CD4-positive, CD25-positive, alpha-beta regulatory T cell (primary cell): Measurements from ENCODE around the gene GNAT1. TPM values are rescaled to one million over a fixed set of nuclear protein-coding genes. Genes with fewer than 3 reads are reported as not detected.

Experiments used
- ATAC-seq, 2 donors: fragments of 150-1000 bp; cut with Tn5 transposase; one replicate each; pipeline ENCODE4 v1.10.0; 2021; ENCODE audit warnings: low read depth in 2 of 2, moderate number of reproducible peaks in 2 of 2, moderate library complexity in 1 of 2
- DNase-seq, 3 donors: peaks; one replicate each; pipeline versions ENCODE4 v3.0.0 to v3.0.0-alpha.2; 2012 to 2022; ENCODE audit warnings: mixed read lengths in 1 of 3
- H3K27ac ChIP-seq: one replicate; pipeline ENCODE4 v1.7.0; 2013; ENCODE audit warnings: mild to moderate bottlenecking, low read length; ENCODE audit not compliant: insufficient read depth, poor library complexity, severe bottlenecking
- H3K27me3 ChIP-seq: one replicate; pipeline ENCODE4 v1.7.0; 2013; ENCODE audit warnings: low read length; ENCODE audit not compliant: control insufficient read depth, insufficient read depth
- H3K36me3 ChIP-seq: one replicate; pipeline ENCODE4 v1.7.0; 2013; ENCODE audit warnings: mild to moderate bottlenecking, low read length, moderate library complexity; ENCODE audit not compliant: control insufficient read depth, insufficient read depth
- H3K4me1 ChIP-seq: 2 replicates; pipeline ENCODE4 v1.7.0; 2013; ENCODE audit warnings: mild to moderate bottlenecking, low read length; ENCODE audit not compliant: insufficient read depth, control insufficient read depth, poor library complexity, severe bottlenecking
- H3K4me3 ChIP-seq: one replicate; pipeline ENCODE4 v1.7.0; 2013; ENCODE audit warnings: low read depth, mild to moderate bottlenecking, low read length, moderate library complexity
- H3K9me3 ChIP-seq, 2 experiments: 1 replicate in 1 of 2; 2 replicates in 1 of 2; pipeline ENCODE4 v1.7.0; 2013; ENCODE audit warnings: low read length in 2 of 2, mild to moderate bottlenecking in 1 of 2, moderate library complexity in 1 of 2; ENCODE audit not compliant: control insufficient read depth in 2 of 2
- H3K27ac Mint-ChIP-seq, 3 donors: one replicate each; pipeline ENCODE4 v1.8.0; 2020 to 2022; ENCODE audit warnings: mild to moderate bottlenecking in 3 of 3, mixed read lengths in 3 of 3, moderate library complexity in 2 of 3
- H3K27me3 Mint-ChIP-seq: one replicate; pipeline ENCODE4 v1.8.0; 2022; ENCODE audit warnings: mild to moderate bottlenecking, mixed read lengths
- H3K36me3 Mint-ChIP-seq: one replicate; pipeline ENCODE4 v1.8.0; 2020; ENCODE audit warnings: mixed read lengths
- H3K4me1 Mint-ChIP-seq, 4 donors: one replicate each; pipeline ENCODE4 v1.8.0; 2020 to 2022; ENCODE audit warnings: mixed read lengths in 4 of 4, mild to moderate bottlenecking in 1 of 4
- H3K4me3 Mint-ChIP-seq, 4 donors: one replicate each; pipeline ENCODE4 v1.8.0; 2020 to 2022; ENCODE audit warnings: mild to moderate bottlenecking in 4 of 4, mixed read lengths in 4 of 4, moderate library complexity in 3 of 4
- H3K9me3 Mint-ChIP-seq, 7 donors: one replicate each; pipeline ENCODE4 v1.8.0; 2020 to 2022; ENCODE audit warnings: mixed read lengths in 7 of 7, mild to moderate bottlenecking in 3 of 7, moderate library complexity in 2 of 7
- polyA plus RNA-seq, 4 donors: library from polyadenylated mRNA; unstranded; fragments of 300-500 nt; fragmentation: Illumina TruSeq; gene quantifications; one replicate each; pipeline ENCODE4 v1.2.3, GENCODE V29; 2021
- total RNA-seq: library from RNA; stranded (reverse); gene quantifications from one replicate; pipeline ENCODE4 v1.2.3, GENCODE V29; 2022

Gene GNAT1
- total and polyA plus RNA-seq, 5 donors from 2014 or later, result not detected

DNA sequence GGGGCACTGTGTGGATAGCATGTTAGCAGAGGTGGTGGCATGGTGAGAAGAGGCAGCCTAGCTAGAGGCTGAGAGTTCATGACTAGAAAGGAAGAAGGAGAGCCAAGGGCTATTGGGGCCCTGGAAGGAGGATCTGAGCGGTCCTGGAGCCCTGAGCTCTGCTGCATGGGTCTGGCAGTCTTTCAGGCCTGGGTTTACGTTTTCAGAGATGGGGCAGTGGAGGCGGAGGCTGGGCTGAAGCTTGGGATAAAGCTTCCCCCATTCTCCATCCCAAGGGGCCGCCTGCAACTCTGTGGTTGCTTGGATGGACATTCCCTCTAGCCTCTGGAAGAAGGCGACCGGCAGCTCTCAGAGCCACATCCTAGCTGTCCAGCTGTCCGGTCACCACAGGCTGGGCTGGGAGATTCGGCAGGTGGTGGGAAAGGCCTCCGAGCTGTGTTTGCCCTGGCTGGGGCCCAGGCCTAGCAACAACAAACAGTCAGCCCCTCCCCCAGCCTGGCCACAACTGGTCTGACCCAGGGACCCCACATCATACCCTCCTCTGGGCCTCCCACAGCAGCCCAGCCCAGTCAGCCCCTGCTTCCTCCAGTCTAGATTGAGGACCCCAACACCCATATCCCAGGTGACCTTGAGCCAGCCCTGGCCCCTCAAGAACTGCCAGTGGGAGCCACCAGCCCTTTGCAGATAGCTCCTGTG lies 11.9 kb downstream of the GNAT1 start:
- no peak overlapping the region for H3K27ac Mint-ChIP-seq
- no peak overlapping the region for H3K27ac ChIP-seq
- no peaks in the 10 kb centered on the region for H3K9me3 Mint-ChIP-seq
- peaks cover 6% of the 10 kb centered on the region for H3K27me3 ChIP-seq
- H3K36me3 ChIP-seq, result no peaks in the 10 kb centered on the region
- DNase-seq (no peak), ATAC-seq (no peak)
- no peak overlapping the region for H3K4me3 Mint-ChIP-seq
- no peak overlapping the region for H3K4me3 ChIP-seq
- H3K9me3 ChIP-seq, result no peaks in the 10 kb centered on the region
- H3K4me1 ChIP-seq, result peaks cover 8% of the 10 kb centered on the region
- H3K36me3 Mint-ChIP-seq, result no peaks in the 10 kb centered on the region
- peaks cover 0 to 5% (median under 1%) of the 10 kb centered on the region in 4 donors for H3K4me1 Mint-ChIP-seq
- H3K27me3 Mint-ChIP-seq, result peaks cover 68% of the 10 kb centered on the region

DNA sequence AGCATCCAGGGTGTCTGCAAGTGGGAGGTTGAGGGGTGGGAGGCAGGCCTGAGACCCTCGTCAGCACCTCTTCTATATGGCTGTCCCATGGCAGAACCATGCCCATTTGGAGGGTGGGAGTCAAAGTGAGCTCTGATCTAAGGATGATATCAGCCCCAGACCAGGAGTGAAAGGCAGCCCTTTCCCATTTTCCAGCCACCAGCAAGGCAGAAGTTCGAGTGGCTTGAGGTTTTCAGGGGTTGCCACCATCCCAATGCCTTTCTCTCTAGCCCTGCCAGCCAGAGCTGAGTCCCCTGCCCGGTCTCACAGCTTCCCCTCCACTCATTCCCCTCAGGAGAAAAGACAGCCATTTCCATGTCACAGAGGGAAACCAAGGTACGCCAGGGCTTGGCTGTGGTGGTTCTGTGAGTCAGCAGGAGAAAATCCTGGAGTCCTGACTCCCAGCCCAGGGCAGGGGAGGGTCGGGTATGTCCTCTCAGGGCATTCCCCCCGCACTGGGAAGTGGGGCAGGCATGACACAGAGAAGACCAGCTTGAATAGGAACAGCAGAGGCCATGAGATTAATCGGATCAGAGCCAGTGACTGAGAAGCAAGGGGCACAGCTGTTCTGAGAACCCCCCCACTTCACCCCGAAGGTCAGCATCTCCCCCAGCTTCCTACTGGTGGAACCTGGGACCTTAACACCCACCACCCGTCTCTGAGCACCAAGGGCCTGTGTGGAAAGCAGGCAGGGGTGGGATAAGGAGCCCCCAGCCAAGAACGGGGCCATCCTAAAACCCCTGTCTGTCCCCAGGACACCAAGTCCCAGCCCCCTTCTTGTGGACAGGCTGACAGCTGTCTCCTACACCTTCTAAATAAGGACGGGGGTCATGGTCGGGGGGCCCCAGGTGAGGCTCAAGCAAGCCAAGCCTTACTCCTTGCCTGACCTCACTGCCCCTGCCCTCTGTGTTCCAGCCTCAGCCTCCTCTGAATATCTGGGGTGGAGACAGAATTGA lies 12.7 kb downstream of the GNAT1 start:
- no peak for DNase-seq
- Histone ChIP-seq H3K36me3 (no peaks in the 10 kb centered on the region), H3K9me3 (no peaks in the 10 kb centered on the region), H3K4me3 (no peak overlapping the region), H3K27ac (no peak overlapping the region), H3K4me1 (peaks cover 8% of the 10 kb centered on the region), H3K27me3 (peaks cover 6% of the 10 kb centered on the region)
- Mint-ChIP-seq H3K4me3 (no peak overlapping the region), H3K36me3 (no peaks in the 10 kb centered on the region), H3K27me3 (peaks cover 66% of the 10 kb centered on the region), H3K27ac (no peak overlapping the region), H3K4me1 (peaks cover 0 to 5% (median under 1%) of the 10 kb centered on the region in 4 donors), H3K9me3 (peaks cover 0 to 2% (median 0%) of the 10 kb centered on the region in 7 donors)
- no peak for ATAC-seq

DNA sequence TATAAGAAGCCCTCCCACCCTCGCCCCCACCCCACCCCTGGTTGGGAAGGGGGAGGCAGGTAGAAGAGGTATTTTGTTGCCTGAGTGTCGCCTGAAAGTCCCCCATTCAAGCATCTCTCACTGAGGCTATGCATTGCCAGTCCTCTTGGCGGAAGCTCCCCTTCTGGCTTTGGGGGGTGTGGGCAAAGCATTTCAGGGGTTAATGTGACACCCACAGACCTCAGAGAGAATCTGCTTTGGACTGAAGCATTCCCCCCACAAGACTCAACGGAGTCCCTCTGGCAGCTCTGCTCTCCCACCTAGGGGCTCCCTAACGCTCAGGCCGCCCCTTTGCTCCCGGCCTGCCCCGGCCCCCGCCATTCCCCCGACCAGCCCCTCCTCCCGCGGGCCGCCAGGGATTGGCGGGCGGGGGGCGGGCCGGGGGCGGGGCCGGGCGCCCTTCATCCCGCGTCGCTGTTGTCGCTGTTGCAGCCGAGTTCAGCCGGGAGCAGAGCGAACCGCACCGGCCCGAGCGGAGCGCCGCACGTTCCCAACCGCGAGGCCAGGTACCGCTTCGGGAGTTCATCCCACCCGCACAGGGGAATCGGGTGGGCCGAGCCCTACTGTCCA lies 13.5 kb downstream of the GNAT1 start, which contains the start of gene SLC38A3:
TSS of gene SLC38A3 (plus strand) at position 468 of the 609 bp plus-strand sequence. CDS start 8,929 bp downstream, outside the sequence.
- Mint-ChIP-seq H3K36me3 (no peaks in the 10 kb centered on the region), H3K9me3 (peaks cover 0 to 2% (median 0%) of the 10 kb centered on the region in 7 donors), H3K27ac (no peak within 1 kb of the TSS), H3K27me3 (peaks cover 59% of the 10 kb centered on the region), H3K4me1 (peaks cover 0 to 5% (median under 1%) of the 10 kb centered on the region in 4 donors), H3K4me3 (peak within 1 kb of the TSS in 1 of 4 donors; percentile 33)
- Histone ChIP-seq H3K27ac (no peak within 1 kb of the TSS), H3K4me1 (peaks cover 8% of the 10 kb centered on the region), H3K9me3 (no peaks in the 10 kb centered on the region), H3K4me3 (no peak within 1 kb of the TSS), H3K27me3 (peaks cover 6% of the 10 kb centered on the region), H3K36me3 (no peaks in the 10 kb centered on the region)
- DNase-seq, result no peak
- peak in 1 of 2 donors; percentile 30 for ATAC-seq

DNA sequence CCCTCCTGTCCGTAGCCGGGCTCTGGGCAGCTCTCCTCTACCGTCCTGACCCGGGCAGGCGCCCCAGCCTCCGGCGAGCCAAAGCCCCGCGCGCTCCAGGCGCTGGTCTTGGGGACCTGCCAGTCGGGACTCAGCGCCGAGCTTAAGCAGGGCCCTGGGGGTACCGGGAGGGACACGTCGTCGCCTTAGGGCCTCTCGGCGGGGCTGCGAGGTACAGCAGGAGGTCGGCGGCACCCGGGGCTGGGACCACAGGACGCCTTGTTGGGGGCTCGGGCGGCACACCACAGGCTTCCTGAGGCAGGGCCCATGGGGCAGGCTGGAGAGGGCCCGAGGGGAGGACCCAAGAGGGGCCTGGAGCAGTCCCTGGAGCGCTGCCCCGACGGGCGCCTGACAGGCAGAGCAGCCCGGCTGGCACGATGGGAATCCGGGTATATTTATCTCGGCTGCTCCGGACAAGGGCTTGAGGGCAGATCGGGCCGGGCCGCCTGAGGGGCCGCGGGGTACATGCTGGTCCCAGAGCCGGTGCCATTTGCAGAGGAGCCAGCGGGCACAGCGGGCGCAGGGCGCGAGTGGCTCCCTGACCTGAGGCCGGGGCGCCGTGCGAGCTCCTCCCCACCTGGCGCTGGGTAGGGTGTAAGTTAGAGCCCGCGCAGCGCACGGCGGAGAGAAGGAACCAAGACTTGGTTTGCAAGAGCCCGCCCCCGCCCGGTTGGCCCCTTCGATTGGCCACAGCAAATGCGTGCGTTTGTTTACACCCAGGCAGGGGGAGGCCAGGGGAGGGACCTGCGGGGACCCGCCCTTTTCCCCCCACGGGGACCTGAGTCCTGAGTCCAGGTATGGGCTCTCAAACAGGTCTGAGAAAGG lies 14.2 kb downstream of the GNAT1 start:
- Mint-ChIP-seq H3K27ac (no peak overlapping the region), H3K4me3 (no peak overlapping the region), H3K9me3 (peaks cover 0 to 2% (median 0%) of the 10 kb centered on the region in 7 donors), H3K4me1 (peaks cover 0 to 5% (median under 1%) of the 10 kb centered on the region in 4 donors), H3K36me3 (no peaks in the 10 kb centered on the region), H3K27me3 (peaks cover 54% of the 10 kb centered on the region)
- H3K4me3 ChIP-seq, result no peak overlapping the region
- ATAC-seq, result peak in 1 of 2 donors; percentile 42
- peak in 1 of 3 donors; percentile 42 for DNase-seq
- H3K36me3 ChIP-seq, result no peaks in the 10 kb centered on the region
- H3K9me3 ChIP-seq, result no peaks in the 10 kb centered on the region
- peaks cover 6% of the 10 kb centered on the region for H3K27me3 ChIP-seq
- no peak overlapping the region for H3K27ac ChIP-seq
- peaks cover 8% of the 10 kb centered on the region for H3K4me1 ChIP-seq

DNA sequence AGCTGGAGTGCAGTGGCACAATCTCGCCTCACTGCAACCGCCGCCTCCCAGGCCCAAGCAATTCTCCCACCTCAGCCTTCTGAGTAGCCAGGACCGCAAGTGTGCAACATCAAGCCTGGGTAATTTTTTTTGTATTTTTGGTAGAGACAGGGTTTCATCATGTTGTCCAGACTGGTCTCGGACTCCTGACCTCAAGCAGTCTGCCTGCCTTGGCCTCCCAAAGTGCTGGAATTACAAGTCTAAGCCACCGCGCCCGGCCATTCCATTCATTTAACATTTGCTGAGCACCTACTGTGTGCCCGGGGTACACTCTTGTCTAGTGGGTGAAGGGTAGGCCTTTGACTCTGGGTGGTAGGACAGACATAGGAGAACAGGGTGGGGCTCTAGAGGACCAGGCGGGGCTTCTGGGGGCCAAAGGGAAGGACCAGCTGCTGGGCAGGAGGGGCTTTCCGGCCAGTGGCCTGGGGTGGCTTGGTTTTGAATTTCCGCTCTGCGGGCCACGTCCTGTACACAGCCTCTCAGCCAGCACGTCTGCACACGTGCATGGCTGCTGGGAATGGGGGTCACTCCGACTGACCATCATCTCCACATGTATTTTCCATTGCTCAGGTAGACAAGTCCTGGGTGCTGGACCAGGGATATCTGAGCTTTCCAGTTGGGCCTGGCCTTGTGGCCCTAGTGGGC lies 16.1 kb downstream of the GNAT1 start:
- no peaks in the 10 kb centered on the region for H3K9me3 ChIP-seq
- Mint-ChIP-seq H3K4me1 (peaks cover 0 to 5% (median under 1%) of the 10 kb centered on the region in 4 donors), H3K4me3 (no peak overlapping the region), H3K27ac (no peak overlapping the region), H3K9me3 (peaks cover 0 to 2% (median 0%) of the 10 kb centered on the region in 7 donors), H3K27me3 (peaks cover 36% of the 10 kb centered on the region), H3K36me3 (no peaks in the 10 kb centered on the region)
- H3K4me3 ChIP-seq, result no peak overlapping the region
- no peak overlapping the region for H3K27ac ChIP-seq
- H3K27me3 ChIP-seq, result peaks cover 6% of the 10 kb centered on the region
- DNase-seq (no peak), ATAC-seq (no peak)
- peaks cover 8% of the 10 kb centered on the region for H3K4me1 ChIP-seq
- H3K36me3 ChIP-seq, result no peaks in the 10 kb centered on the region

DNA sequence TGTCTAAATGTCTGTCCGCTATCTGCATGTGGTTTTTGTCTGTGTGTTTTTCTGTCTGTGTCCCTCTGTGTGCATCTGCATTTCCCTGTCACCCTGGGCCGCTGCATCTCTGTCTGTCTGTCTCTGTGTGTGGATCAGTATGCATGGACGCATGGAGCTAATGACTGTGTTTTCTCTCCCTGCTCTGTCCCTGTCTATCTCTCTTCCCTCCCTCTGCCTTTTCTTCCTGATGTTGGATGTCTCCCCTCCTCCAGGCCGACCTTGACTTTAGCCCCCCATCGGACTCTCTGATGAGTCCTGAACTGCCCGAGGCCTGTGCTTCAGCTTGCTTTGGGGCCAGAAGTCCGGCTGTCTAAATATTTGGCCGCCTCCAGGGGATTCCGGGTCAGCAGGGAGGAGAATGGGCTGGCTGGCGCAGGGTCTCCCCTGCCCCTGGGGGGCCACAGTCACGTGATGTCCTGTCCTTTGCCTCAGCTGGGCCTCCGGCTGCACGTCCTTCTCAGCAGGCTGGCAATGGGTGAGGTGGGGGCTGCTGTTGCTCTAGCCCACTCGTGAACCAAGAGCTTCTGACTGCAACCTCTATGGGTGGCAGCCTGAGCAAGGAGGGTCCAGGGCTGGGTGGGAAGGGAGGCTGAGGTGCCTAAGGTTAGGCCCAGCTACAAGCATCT lies 17.4 kb downstream of the GNAT1 start:
- peaks cover 6% of the 10 kb centered on the region for H3K27me3 ChIP-seq
- peaks cover 0 to 5% (median 0%) of the 10 kb centered on the region in 4 donors for H3K4me1 Mint-ChIP-seq
- no peak for DNase-seq
- no peak overlapping the region for H3K27ac Mint-ChIP-seq
- H3K4me3 ChIP-seq, result no peak overlapping the region
- H3K9me3 ChIP-seq, result no peaks in the 10 kb centered on the region
- H3K4me1 ChIP-seq, result peaks cover 8% of the 10 kb centered on the region
- peaks cover 0 to 2% (median 0%) of the 10 kb centered on the region in 7 donors for H3K9me3 Mint-ChIP-seq
- no peak for ATAC-seq
- H3K27me3 Mint-ChIP-seq, result peaks cover 27% of the 10 kb centered on the region
- no peak overlapping the region for H3K4me3 Mint-ChIP-seq
- no peaks in the 10 kb centered on the region for H3K36me3 Mint-ChIP-seq
- H3K36me3 ChIP-seq, result no peaks in the 10 kb centered on the region
- H3K27ac ChIP-seq, result no peak overlapping the region
